H9 (cell line): ENCODE results near the gene RTP2. TPM values are rescaled to one million over a fixed set of nuclear protein-coding genes. Genes with fewer than 3 reads are reported as not detected.

Source experiments
- DNase-seq: peaks from one replicate; pipeline ENCODE4 v3.0.0-alpha.2; 2017
- H2AFZ ChIP-seq: one replicate; pipeline ENCODE4 v1.6.1; 2013; ENCODE audit warnings: mild to moderate bottlenecking, low read length, control low read depth, moderate library complexity
- H2AK5ac ChIP-seq: 2 replicates; pipeline ENCODE4 v1.6.1; 2013; ENCODE audit warnings: low read length, control low read depth, mixed read lengths; ENCODE audit not compliant: insufficient read length
- H2BK120ac ChIP-seq: one replicate; pipeline ENCODE4 v1.6.1; 2013; ENCODE audit warnings: low read depth, mild to moderate bottlenecking, low read length, control low read depth, inconsistent platforms; ENCODE audit not compliant: poor library complexity, severe bottlenecking
- H2BK12ac ChIP-seq: 2 replicates; pipeline ENCODE4 v1.6.1; 2013; ENCODE audit warnings: low read length, control low read depth, mixed read lengths, low read depth; ENCODE audit not compliant: insufficient read length
- H2BK15ac ChIP-seq: 2 replicates; pipeline ENCODE4 v1.6.1; 2013; ENCODE audit warnings: low read depth, low read length, control low read depth
- H2BK20ac ChIP-seq: one replicate; pipeline ENCODE4 v1.6.1; 2013; ENCODE audit warnings: low read depth, mild to moderate bottlenecking, low read length, control low read depth, inconsistent platforms; ENCODE audit not compliant: poor library complexity, severe bottlenecking
- H2BK5ac ChIP-seq: 2 replicates; pipeline ENCODE4 v1.6.1; 2013; ENCODE audit warnings: low read length, control low read depth, mixed read lengths; ENCODE audit not compliant: insufficient read length
- H3K14ac ChIP-seq: 2 replicates; pipeline ENCODE4 v1.6.1; 2013; ENCODE audit warnings: low read length, control low read depth; ENCODE audit not compliant: insufficient read depth
- H3K18ac ChIP-seq: 2 replicates; pipeline ENCODE4 v1.6.1; 2013; ENCODE audit warnings: low read depth, mild to moderate bottlenecking, mixed read lengths, low read length, control low read depth; ENCODE audit not compliant: insufficient read length
- H3K23ac ChIP-seq: 2 replicates; pipeline ENCODE4 v1.6.1; 2013; ENCODE audit warnings: low read length, control low read depth, mixed read lengths, low read depth; ENCODE audit not compliant: insufficient read length
- H3K23me2 ChIP-seq: 2 replicates; pipeline ENCODE4 v1.6.1; 2013; ENCODE audit warnings: low read depth, mild to moderate bottlenecking, mixed read lengths, low read length, control low read depth; ENCODE audit not compliant: insufficient read length, poor library complexity, severe bottlenecking
- H3K27ac ChIP-seq: 2 replicates; pipeline ENCODE4 v1.5.1; 2013; ENCODE audit warnings: low read length, control low read depth, mixed read lengths, low read depth; ENCODE audit not compliant: insufficient read length
- H3K27me3 ChIP-seq: 2 replicates; pipeline ENCODE4 v1.6.1; 2013; ENCODE audit warnings: low read length, control low read depth, inconsistent platforms; ENCODE audit not compliant: insufficient read depth
- H3K4ac ChIP-seq: 2 replicates; pipeline ENCODE4 v1.6.1; 2013; ENCODE audit warnings: low read depth, mild to moderate bottlenecking, control low read depth, inconsistent platforms, low read length, moderate library complexity
- H3K4me1 ChIP-seq: 2 replicates; pipeline ENCODE4 v1.6.1; 2013; ENCODE audit warnings: low read length, control low read depth, inconsistent platforms; ENCODE audit not compliant: insufficient read depth
- H3K4me2 ChIP-seq: 2 replicates; pipeline ENCODE4 v1.6.1; 2013; ENCODE audit warnings: low read length, control low read depth, mixed read lengths; ENCODE audit not compliant: insufficient read length, insufficient read depth
- H3K56ac ChIP-seq: 2 replicates; pipeline ENCODE4 v1.6.1; 2013; ENCODE audit warnings: low read depth, mild to moderate bottlenecking, mixed read lengths, low read length, control low read depth; ENCODE audit not compliant: insufficient read length
- H3K79me1 ChIP-seq: 2 replicates; pipeline ENCODE4 v1.6.1; 2013; ENCODE audit warnings: low read depth, mild to moderate bottlenecking, moderate library complexity, low read length, control low read depth, inconsistent platforms; ENCODE audit not compliant: insufficient read depth, poor library complexity, severe bottlenecking
- H3K79me2 ChIP-seq: 2 replicates; pipeline ENCODE4 v1.6.1; 2013; ENCODE audit warnings: low read length, control low read depth, inconsistent platforms; ENCODE audit not compliant: insufficient read depth
- H3K9ac ChIP-seq: 2 replicates; pipeline ENCODE4 v1.6.1; 2013; ENCODE audit warnings: low read length, control low read depth, mixed read lengths; ENCODE audit not compliant: insufficient read length; ENCODE audit errors: extremely low read depth
- H3K9me3 ChIP-seq: one replicate; pipeline ENCODE4 v1.6.1; 2013; ENCODE audit warnings: low read depth, low read length, inconsistent platforms; ENCODE audit not compliant: control insufficient read depth
- H3T11ph ChIP-seq: one replicate; pipeline ENCODE4 v1.6.1; 2013; ENCODE audit warnings: mild to moderate bottlenecking, low read length, control low read depth, inconsistent platforms
- H4K20me1 ChIP-seq: one replicate; pipeline ENCODE4 v1.6.1; 2013; ENCODE audit not compliant: control insufficient read depth, insufficient read length, insufficient read depth
- H4K5ac ChIP-seq: 2 replicates; pipeline ENCODE4 v1.6.1; 2013; ENCODE audit warnings: low read depth, mild to moderate bottlenecking, mixed read lengths, low read length, control low read depth; ENCODE audit not compliant: insufficient read length
- H4K8ac ChIP-seq: replicated peaks from 2 replicates; pipeline ENCODE4 v1.6.1; 2013; ENCODE audit warnings: low read length, control low read depth, mixed read lengths, low read depth; ENCODE audit not compliant: insufficient read length
- H4K91ac ChIP-seq: 2 replicates; pipeline ENCODE4 v1.6.1; 2013; ENCODE audit warnings: low read depth, mild to moderate bottlenecking, moderate library complexity, mixed read lengths, low read length, control low read depth; ENCODE audit not compliant: insufficient read length
- H3K27ac Mint-ChIP-seq, 3 experiments: 2 replicates in 2 of 3; 3 replicates in 1 of 3; pipeline ENCODE4 v1.8.0; 2020 to 2021; ENCODE audit warnings: mixed read lengths in 3 of 3, mild to moderate bottlenecking in 1 of 3, moderate library complexity in 1 of 3
- H3K27me3 Mint-ChIP-seq: 2 replicates; pipeline ENCODE4 v1.8.0; 2021; ENCODE audit warnings: low read depth, mild to moderate bottlenecking, moderate library complexity, mixed read lengths
- H3K36me3 Mint-ChIP-seq, 3 experiments: 2 replicates in 2 of 3; 3 replicates in 1 of 3; pipeline ENCODE4 v1.8.0; 2020 to 2021; ENCODE audit warnings: low read depth in 3 of 3, mixed read lengths in 3 of 3; ENCODE audit not compliant: insufficient read depth in 1 of 3
- H3K4me1 Mint-ChIP-seq, 2 experiments: 2 replicates each; pipeline ENCODE4 v1.8.0; 2020; ENCODE audit warnings: mixed read lengths in 2 of 2
- H3K4me3 Mint-ChIP-seq, 2 experiments: 2 replicates in 1 of 2; 3 replicates in 1 of 2; pipeline ENCODE4 v1.8.0; 2020 to 2021; ENCODE audit warnings: mild to moderate bottlenecking in 2 of 2, mixed read lengths in 2 of 2, moderate library complexity in 1 of 2
- H3K9me3 Mint-ChIP-seq, 2 experiments: 2 replicates in 1 of 2; 3 replicates in 1 of 2; pipeline ENCODE4 v1.8.0; 2020; ENCODE audit warnings: mild to moderate bottlenecking in 2 of 2, mixed read lengths in 2 of 2, moderate library complexity in 1 of 2
- CTCF ChIP-seq: fragments of 200-600 bp; sonication (generic); conservative IDR thresholded peaks from 3 replicates; pipeline ENCODE4 v1.8.0; 2021; ENCODE audit warnings: antibody characterized with exemption, mild to moderate bottlenecking
- WGBS: extraction: QIAGEN DNeasy Blood & Tissue Kit; methylation state at CpG from one replicate; pipeline ENCODE4 v1.1.7; 2013; ENCODE audit warnings: missing lambda C conversion rate, low lambda C conversion rate, mixed read lengths; ENCODE audit not compliant: insufficient read length; ENCODE audit errors: extremely low coverage; 5-methylcytosine and 5-hydroxymethylcytosine counted together
- total RNA-seq: library from RNA; stranded (reverse); gene quantifications from 2 replicates; pipeline ENCODE4 v1.2.1, GENCODE V29; 2021

RTP2 gene
- total RNA-seq, 1 experiment from 2014 or later = not detected

GRCh38 chr3:187725653-187726370, 23.5 kb upstream of the RTP2 start:
- H3K79me1 ChIP-seq = no peaks in the 10 kb centered on the region
- no peak overlapping the region for H2BK5ac ChIP-seq
- H4K20me1 ChIP-seq = no peaks in the 10 kb centered on the region
- Mint-ChIP-seq H3K27me3 (no peaks in the 10 kb centered on the region), H3K9me3 (no peaks in the 10 kb centered on the region; a peak in 1 of 5 replicates), H3K4me1 (peaks cover 6 to 12% of the 10 kb centered on the region in 2 experiments), H3K4me3 (no peak overlapping the region), H3K36me3 (peaks cover 3 to 92% (median 87%) of the 10 kb centered on the region in 3 experiments; a peak in 6 of 7 replicates), H3K27ac (no peak overlapping the region; a peak in 2 of 7 replicates)
- H3K9ac ChIP-seq = no peak overlapping the region
- H3T11ph ChIP-seq = no peak overlapping the region
- H2BK15ac ChIP-seq = no peak overlapping the region
- no peak overlapping the region for H4K5ac ChIP-seq
- no peak overlapping the region for H3K4me2 ChIP-seq
- no peak for TF ChIP-seq CTCF
- no peak overlapping the region for H4K91ac ChIP-seq
- no peaks in the 10 kb centered on the region for H3K9me3 ChIP-seq
- H2BK120ac ChIP-seq = no peak overlapping the region
- WGBS = no CpG with 5 or more reads among the region's 7 CpGs
- H3K27me3 ChIP-seq = no peaks in the 10 kb centered on the region
- no peak for DNase-seq
- H2BK12ac ChIP-seq = no peak overlapping the region
- no peaks in the 10 kb centered on the region for H3K4me1 ChIP-seq
- no peak overlapping the region for H4K8ac ChIP-seq
- no peak overlapping the region for H3K4ac ChIP-seq
- H3K23me2 ChIP-seq = no peaks in the 10 kb centered on the region
- H3K14ac ChIP-seq = no peak overlapping the region
- no peak overlapping the region for H3K56ac ChIP-seq
- H3K79me2 ChIP-seq = no peaks in the 10 kb centered on the region
- no peak overlapping the region for H2BK20ac ChIP-seq
- H3K27ac ChIP-seq = no peak overlapping the region
- H3K18ac ChIP-seq = no peak overlapping the region
- H2AFZ ChIP-seq = no peak overlapping the region
- H2AK5ac ChIP-seq = no peak overlapping the region
- no peak overlapping the region for H3K23ac ChIP-seq
